ENCODE results near the gene AGBL5. TPM values are rescaled to one million over a fixed set of nuclear protein-coding genes. Genes with fewer than 3 reads are reported as not detected.

The AGBL5 gene
- total RNA-seq, 2 donors from 2014 or later = 15.1 to 16.8 TPM

- Histone ChIP-seq H3K27me3 (no peaks in the 10 kb centered on the region), H3K9me3 (no peaks in the 10 kb centered on the region), H3K9ac (ENCODE audit: low read depth in 2 of 2, low read length in 2 of 2) (no peak overlapping the region), H3K4me3 (no peak overlapping the region), H3K4me1 (peaks cover 4% of the 10 kb centered on the region), H3K36me3 (no peaks in the 10 kb centered on the region), H3K27ac (no peak overlapping the region)
- intact Hi-C loops (cut with DNase I) = no loop called here
- no peak for TF ChIP-seq CTCF (IDR thresholded peaks at IDR 0.05)
- no peak for DNase-seq
Measured at GRCh38 chr2:27057184-27057583, 5.7 kb downstream of the AGBL5 start.

GRCh38 chr2:27058210-27058609, 6.7 kb downstream of the AGBL5 start:
- Histone ChIP-seq H3K4me3 (no peak overlapping the region), H3K27ac (no peak overlapping the region), H3K4me1 (no peaks in the 10 kb centered on the region), H3K9ac (ENCODE audit: low read depth in 2 of 2, low read length in 2 of 2) (no peak overlapping the region), H3K27me3 (no peaks in the 10 kb centered on the region), H3K36me3 (no peaks in the 10 kb centered on the region), H3K9me3 (no peaks in the 10 kb centered on the region)
- DNase-seq = no peak
- no peak for TF ChIP-seq CTCF (IDR thresholded peaks at IDR 0.05)
- intact Hi-C loops (cut with DNase I) = no loop called here

- TF ChIP-seq CTCF (IDR thresholded peaks at IDR 0.05) = no peak
- Histone ChIP-seq H3K9ac (ENCODE audit: low read depth in 2 of 2, low read length in 2 of 2) (no peak overlapping the region), H3K36me3 (no peaks in the 10 kb centered on the region), H3K9me3 (no peaks in the 10 kb centered on the region), H3K27me3 (no peaks in the 10 kb centered on the region), H3K4me3 (no peak overlapping the region), H3K4me1 (no peaks in the 10 kb centered on the region), H3K27ac (no peak overlapping the region)
- DNase-seq = no peak
- intact Hi-C loops (cut with DNase I) = no loop called here
Measured at GRCh38 chr2:27059141-27059820, 7.8 kb downstream of the AGBL5 start.

- TF ChIP-seq CTCF (IDR thresholded peaks at IDR 0.05) = no peak
- intact Hi-C loops (cut with DNase I) = no loop called here
- Histone ChIP-seq H3K27me3 (no peaks in the 10 kb centered on the region), H3K4me1 (no peaks in the 10 kb centered on the region), H3K27ac (no peak overlapping the region), H3K9me3 (no peaks in the 10 kb centered on the region), H3K9ac (ENCODE audit: low read depth in 2 of 2, low read length in 2 of 2) (no peak overlapping the region), H3K36me3 (no peaks in the 10 kb centered on the region), H3K4me3 (no peak overlapping the region)
- no peak for DNase-seq
Measured at GRCh38 chr2:27060323-27060722, 8.9 kb downstream of the AGBL5 start.

- H3K4me3 ChIP-seq = no peak overlapping the region
- no peak for DNase-seq
- H3K4me1 ChIP-seq = peaks cover 9% of the 10 kb centered on the region
- no peaks in the 10 kb centered on the region for H3K27me3 ChIP-seq
- H3K27ac ChIP-seq = no peak overlapping the region
- peaks cover 4% of the 10 kb centered on the region for H3K36me3 ChIP-seq
- H3K9ac ChIP-seq (ENCODE audit: low read depth in 2 of 2, low read length in 2 of 2) = no peak overlapping the region
- intact Hi-C loops (cut with DNase I) = no loop called here
- H3K9me3 ChIP-seq = no peaks in the 10 kb centered on the region
- no peak for TF ChIP-seq CTCF (IDR thresholded peaks at IDR 0.05)
Measured at GRCh38 chr2:27065128-27065527, 13.7 kb downstream of the AGBL5 start.
